OCI-LY3 (cell line): ENCODE measurements around the gene CHTF18.
"Not testable (repeated sequence)": the region's sequence is repeated elsewhere in the genome, so short reads cannot be mapped to it uniquely, and the experiment has no call there.

Experiments
- H2AFZ ChIP-seq: fragments of 200-600, 300-600 bp; shearing (Covaris generic); 2 replicates; pipeline ENCODE4 v1.6.0; 2014; ENCODE audit warnings: antibody characterized with exemption, low read depth, low read length
- H3K27ac ChIP-seq: fragments of 200-600, 300-600 bp; sonication (generic); 2 replicates; pipeline ENCODE4 v1.5.1; 2014; ENCODE audit warnings: mild to moderate bottlenecking, low read length, moderate library complexity, mixed read lengths
- H3K27me3 ChIP-seq: fragments of 200-600, 300-600 bp; sonication (generic); 2 replicates; pipeline ENCODE4 v1.6.1; 2014; ENCODE audit warnings: low read depth, low read length, mixed read lengths
- H3K36me3 ChIP-seq: fragments of 200-600, 300-600 bp; sonication (generic); replicated peaks from 2 replicates; pipeline ENCODE3; 2014; ENCODE audit warnings: low read depth, low read length, mixed read lengths
- H3K4me1 ChIP-seq: fragments of 300-600, 200-600 bp; sonication (generic); 2 replicates; pipeline ENCODE4 v1.6.1; 2014; ENCODE audit warnings: low read length, mixed read lengths
- H3K4me2 ChIP-seq: fragments of 200-600, 300-600 bp; sonication (generic); 2 replicates; pipeline ENCODE4 v1.6.1; 2014; ENCODE audit warnings: low read length, mixed read lengths
- H3K4me3 ChIP-seq: fragments of 300-600, 200-600 bp; sonication (generic); 2 replicates; pipeline ENCODE4 v1.5.1; 2014; ENCODE audit warnings: antibody characterized with exemption, mild to moderate bottlenecking, low read length, moderate library complexity
- H3K79me2 ChIP-seq: fragments of 300-600, 200-600 bp; shearing (Covaris generic); 2 replicates; pipeline ENCODE4 v1.6.1; 2014; ENCODE audit warnings: mild to moderate bottlenecking, low read length, mixed read lengths
- H3K9ac ChIP-seq: fragments of 300-600, 200-600 bp; shearing (Covaris generic); 2 replicates; pipeline ENCODE4 v1.6.0; 2014; ENCODE audit warnings: mild to moderate bottlenecking, low read length, moderate library complexity
- H3K9me3 ChIP-seq: fragments of 200-600, 300-600 bp; shearing (Covaris generic); 2 replicates; pipeline ENCODE4 v1.6.1; 2014; ENCODE audit warnings: low read length, mixed read lengths; ENCODE audit not compliant: insufficient read depth
- H4K20me1 ChIP-seq: fragments of 200-600, 300-600 bp; sonication (generic); 2 replicates; pipeline ENCODE4 v1.6.1; 2016; ENCODE audit warnings: low read length, mixed read lengths; ENCODE audit not compliant: insufficient read depth
- CTCF ChIP-seq: fragments of 200-600, 300-600 bp; sonication (generic); IDR thresholded peaks from 2 replicates; pipeline ENCODE4 v1.5.1; 2014; ENCODE audit warnings: antibody characterized with exemption, low read length, low read depth
- EZH2phosphoT487 ChIP-seq: fragments of 200-600 bp; shearing (Covaris generic); IDR thresholded peaks from 2 replicates; pipeline ENCODE4 v1.6.1; 2018; ENCODE audit warnings: antibody characterized with exemption, mixed run types, low read depth

The CHTF18 gene

GRCh38 chr16:832652-833336 is 44.4 kb downstream of the CHTF18 start:
- TF ChIP-seq CTCF (no peak), EZH2phosphoT487 (no peak)
- Histone ChIP-seq H3K79me2 (no peaks in the 10 kb centered on the region), H3K4me3 (no peak overlapping the region)

GRCh38 chr16:833411-833810 is 45.0 kb downstream of the CHTF18 start:
- H3K4me3 ChIP-seq = no peak overlapping the region
- H3K27ac ChIP-seq = no peak overlapping the region
- H3K27me3 ChIP-seq = no peaks in the 10 kb centered on the region
- no peak overlapping the region for H2AFZ ChIP-seq
- TF ChIP-seq EZH2phosphoT487 (no peak), CTCF (no peak)
- no peaks in the 10 kb centered on the region for H3K4me1 ChIP-seq
- no peaks in the 10 kb centered on the region for H4K20me1 ChIP-seq
- no peaks in the 10 kb centered on the region for H3K79me2 ChIP-seq
- no peaks in the 10 kb centered on the region for H3K9me3 ChIP-seq
- no peak overlapping the region for H3K9ac ChIP-seq
- no peak overlapping the region for H3K4me2 ChIP-seq
- no peaks in the 10 kb centered on the region for H3K36me3 ChIP-seq

More at GRCh38 chr16:832652-833336, 44.4 kb downstream of the CHTF18 start:
- no peak overlapping the region for H3K9ac ChIP-seq
- H4K20me1 ChIP-seq = no peaks in the 10 kb centered on the region
- H3K9me3 ChIP-seq = no peaks in the 10 kb centered on the region
- H2AFZ ChIP-seq = no peak overlapping the region
- no peak overlapping the region for H3K27ac ChIP-seq
- no peaks in the 10 kb centered on the region for H3K4me1 ChIP-seq
- H3K4me2 ChIP-seq = no peak overlapping the region
- H3K36me3 ChIP-seq = no peaks in the 10 kb centered on the region
- no peaks in the 10 kb centered on the region for H3K27me3 ChIP-seq

- no peaks in the 10 kb centered on the region for H4K20me1 ChIP-seq
- TF ChIP-seq EZH2phosphoT487 (no peak), CTCF (no peak)
- no peaks in the 10 kb centered on the region for H3K4me1 ChIP-seq
- no peak overlapping the region for H3K4me2 ChIP-seq
- H3K27ac ChIP-seq = no peak overlapping the region
- no peaks in the 10 kb centered on the region for H3K36me3 ChIP-seq
- H3K9ac ChIP-seq = no peak overlapping the region
- no peaks in the 10 kb centered on the region for H3K27me3 ChIP-seq
- no peaks in the 10 kb centered on the region for H3K9me3 ChIP-seq
- no peak overlapping the region for H3K4me3 ChIP-seq
- no peak overlapping the region for H2AFZ ChIP-seq
- H3K79me2 ChIP-seq = no peaks in the 10 kb centered on the region
These were observed 47.0 kb downstream of the CHTF18 start for GRCh38 chr16:835373-835772.

- TF ChIP-seq CTCF (no peak), EZH2phosphoT487 (no peak)
- no peaks in the 10 kb centered on the region for H4K20me1 ChIP-seq
- H3K9ac ChIP-seq = no peak overlapping the region
- no peaks in the 10 kb centered on the region for H3K79me2 ChIP-seq
- H3K27me3 ChIP-seq = no peaks in the 10 kb centered on the region
- no peaks in the 10 kb centered on the region for H3K4me1 ChIP-seq
- no peak overlapping the region for H3K27ac ChIP-seq
- H3K4me2 ChIP-seq = no peak overlapping the region
- H2AFZ ChIP-seq = no peak overlapping the region
- no peak overlapping the region for H3K4me3 ChIP-seq
- no peaks in the 10 kb centered on the region for H3K9me3 ChIP-seq
- no peaks in the 10 kb centered on the region for H3K36me3 ChIP-seq
These were observed 47.8 kb downstream of the CHTF18 start for GRCh38 chr16:836221-836620.

- H4K20me1 ChIP-seq, H3K79me2 ChIP-seq, H2AFZ ChIP-seq, H3K27ac ChIP-seq, H3K36me3 ChIP-seq, H3K4me3 ChIP-seq, H3K9ac ChIP-seq, H3K27me3 ChIP-seq, H3K9me3 ChIP-seq, H3K4me2 ChIP-seq, H3K4me1 ChIP-seq: not testable (repeated sequence)
These were observed 48.4 kb downstream of the CHTF18 start for GRCh38 chr16:836822-837221.
